Panc1 (cell line): ENCODE measurements around the gene CAMK2B. TPM values are rescaled to one million over a fixed set of nuclear protein-coding genes. Genes with fewer than 3 reads are reported as not detected.

Experiments
- ATAC-seq: fragments of 200-7000 bp; cut with Tn5 transposase; 2 replicates; pipeline ENCODE4 v1.9.1; 2020; ENCODE audit warnings: mild to moderate bottlenecking, moderate library complexity
- BruUV-seq: library from RNA; stranded (reverse); fragments of 400-500 nt; replicated peaks from 2 replicates; lab custom pipeline; 2021; lab: Mats Ljungman, UMichigan
- CTCF ChIA-PET: fragments of 300-600 bp; sonication (Branson Sonifier 250); formaldehyde crosslinking; loops from one replicate; lab custom pipeline; 2022; ENCODE audit warnings: antibody characterized with exemption; lab: Charles Lee
- POLR2A ChIA-PET: fragments of 300-600 bp; sonication (Branson Sonifier 250); formaldehyde crosslinking; loops from one replicate; lab custom pipeline; 2022; ENCODE audit warnings: antibody characterized with exemption; lab: Charles Lee
- DNase-seq: peaks from one replicate; pipeline ENCODE4 v3.0.0-alpha.2; 2010; ENCODE audit warnings: low read depth, low spot score
- H3K27ac ChIP-seq: 2 replicates; pipeline ENCODE4 v1.5.1; 2011; ENCODE audit warnings: mild to moderate bottlenecking, low read length, inconsistent platforms
- H3K27me3 ChIP-seq: fragments of 200-500 bp; sonication (Bioruptor generic); 2 replicates; pipeline ENCODE4 v1.6.0; 2014; ENCODE audit warnings: low read length, inconsistent platforms; ENCODE audit not compliant: control insufficient read depth, insufficient read depth
- H3K36me3 ChIP-seq: fragments of 200-500 bp; sonication (Bioruptor generic); 2 replicates; pipeline ENCODE4 v1.5.1; 2014; ENCODE audit warnings: inconsistent platforms, mild to moderate bottlenecking, low read length, moderate library complexity; ENCODE audit not compliant: control insufficient read depth, insufficient read depth
- H3K4me1 ChIP-seq: 2 replicates; pipeline ENCODE4 v1.5.1; 2011; ENCODE audit warnings: inconsistent platforms, mild to moderate bottlenecking, low read length, moderate library complexity; ENCODE audit not compliant: control insufficient read depth, insufficient read depth
- H3K4me3 ChIP-seq, 2 experiments: 2 replicates each; pipeline ENCODE4 v1.5.1; 2011 to 2012; ENCODE audit warnings: low read depth in 2 of 2, low read length in 2 of 2, mild to moderate bottlenecking in 2 of 2, inconsistent platforms in 1 of 2, moderate library complexity in 1 of 2
- H3K9me3 ChIP-seq: fragments of 200-500 bp; sonication (Bioruptor generic); 2 replicates; pipeline ENCODE4 v1.5.1; 2014; ENCODE audit warnings: low read depth, mild to moderate bottlenecking, inconsistent platforms, low read length, moderate library complexity; ENCODE audit not compliant: control insufficient read depth, insufficient read depth
- POLR2AphosphoS5 ChIP-seq: IDR thresholded peaks from 2 replicates; pipeline ENCODE4 v1.6.1; 2012; ENCODE audit warnings: mild to moderate bottlenecking, low read depth, low read length, moderate library complexity
- SIN3A ChIP-seq: IDR thresholded peaks from 2 replicates; pipeline ENCODE4 v1.6.1; 2012; ENCODE audit warnings: low read depth, mild to moderate bottlenecking, low read length, moderate library complexity, borderline replicate concordance; ENCODE audit not compliant: insufficient read depth
- TCF7L2 ChIP-seq: IDR thresholded peaks from 2 replicates; pipeline ENCODE4 v1.6.1; 2011; ENCODE audit warnings: mild to moderate bottlenecking, low read depth, low read length, inconsistent platforms
- in situ Hi-C: cut with HindIII; loops from 2 replicates; pipeline ENCODE4 v1.10.0; 2016; ENCODE audit warnings: low sequenced_read_pairs, low pct_unique_long_range_greater_than_20kb
- intact Hi-C: fragments of 100-400 bp; cut with micrococcal nuclease; formaldehyde crosslinking; loops from one replicate; pipeline ENCODE4 v1.10.0; 2022; ENCODE audit not compliant: unreplicated experiment
- total RNA-seq: library from RNA; stranded (reverse); gene quantifications from one replicate; pipeline ENCODE4 v1.2.1, GENCODE V29; 2021; ENCODE audit not compliant: unreplicated experiment
- TF ChIP-seq, protein P1 (sequence below), 2 experiments: IDR thresholded peaks; 2 replicates each; pipeline ENCODE4 v1.6.1; 2011 to 2012; ENCODE audit warnings: low read depth in 2 of 2, control low read depth in 1 of 2, low read length in 1 of 2, mild to moderate bottlenecking in 1 of 2, moderate library complexity in 1 of 2; ENCODE audit not compliant: insufficient read depth in 1 of 2
- TF ChIP-seq, protein P2 (sequence below): fragments of 450-650 bp; IDR thresholded peaks from 2 replicates; pipeline ENCODE4 v1.5.1; 2017; ENCODE audit warnings: mild to moderate bottlenecking

Gene CAMK2B
- total RNA-seq, 1 experiment from 2014 or later, result 0.26 TPM

DNA sequence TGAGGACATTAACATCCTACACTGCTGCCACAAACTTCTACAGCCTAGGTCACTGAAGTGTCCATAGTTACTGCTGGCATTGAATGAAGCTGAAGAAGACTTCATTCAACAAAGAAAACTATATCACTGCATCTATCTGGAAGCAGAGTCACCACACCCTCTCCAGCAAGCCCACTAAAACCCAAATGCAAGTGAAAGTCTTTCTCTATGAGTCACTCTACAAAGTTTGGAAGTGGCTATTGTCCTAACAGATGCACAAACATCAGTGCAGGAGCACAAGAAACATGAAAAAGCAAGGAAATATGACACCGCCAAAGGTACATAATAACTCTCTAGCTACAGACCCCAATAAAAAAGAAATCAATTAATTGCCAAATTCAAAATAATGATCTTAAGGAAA lies 43.5 kb upstream of the CAMK2B start:
- no peak for ATAC-seq
- intact Hi-C loops, result no loop called here
- POLR2A ChIA-PET, result no interaction called here

DNA sequence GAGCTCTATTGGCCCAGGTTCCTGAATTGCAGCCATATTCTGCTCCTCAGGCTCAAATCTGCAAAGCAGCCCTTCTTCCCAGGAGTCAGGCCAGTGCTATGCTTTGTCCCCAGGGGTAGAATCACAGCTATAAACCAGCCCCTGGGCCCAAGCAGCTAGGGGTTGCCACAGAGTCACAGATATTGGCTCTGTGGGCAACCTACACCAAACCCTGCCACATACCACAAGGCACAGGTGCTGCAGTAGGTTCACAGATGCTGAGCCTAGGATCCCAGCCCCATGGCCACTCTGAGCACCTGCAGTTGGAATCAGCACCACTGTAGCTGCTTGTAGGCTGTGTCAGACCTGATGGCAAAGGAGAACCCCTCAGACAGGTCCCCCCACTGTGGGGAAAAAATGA lies 43.1 kb upstream of the CAMK2B start:
- no TSS peak for BruUV-seq
- 0 out of 2 replicates have a peak, but pooled peaks have one; percentile 30 for ATAC-seq
- POLR2A ChIA-PET, result no interaction called here
- H3K4me3 ChIP-seq, result no peak overlapping the region
- H3K36me3 ChIP-seq, result no peaks in the 10 kb centered on the region
- no peaks in the 10 kb centered on the region for H3K4me1 ChIP-seq
- in situ Hi-C loops (no loop called here), intact Hi-C loops (no loop called here)
- CTCF ChIA-PET, result no interaction called here
- TF ChIP-seq POLR2AphosphoS5 (no peak), TCF7L2 (no peak), SIN3A (no peak)
- TF ChIP-seq, protein P1, sequence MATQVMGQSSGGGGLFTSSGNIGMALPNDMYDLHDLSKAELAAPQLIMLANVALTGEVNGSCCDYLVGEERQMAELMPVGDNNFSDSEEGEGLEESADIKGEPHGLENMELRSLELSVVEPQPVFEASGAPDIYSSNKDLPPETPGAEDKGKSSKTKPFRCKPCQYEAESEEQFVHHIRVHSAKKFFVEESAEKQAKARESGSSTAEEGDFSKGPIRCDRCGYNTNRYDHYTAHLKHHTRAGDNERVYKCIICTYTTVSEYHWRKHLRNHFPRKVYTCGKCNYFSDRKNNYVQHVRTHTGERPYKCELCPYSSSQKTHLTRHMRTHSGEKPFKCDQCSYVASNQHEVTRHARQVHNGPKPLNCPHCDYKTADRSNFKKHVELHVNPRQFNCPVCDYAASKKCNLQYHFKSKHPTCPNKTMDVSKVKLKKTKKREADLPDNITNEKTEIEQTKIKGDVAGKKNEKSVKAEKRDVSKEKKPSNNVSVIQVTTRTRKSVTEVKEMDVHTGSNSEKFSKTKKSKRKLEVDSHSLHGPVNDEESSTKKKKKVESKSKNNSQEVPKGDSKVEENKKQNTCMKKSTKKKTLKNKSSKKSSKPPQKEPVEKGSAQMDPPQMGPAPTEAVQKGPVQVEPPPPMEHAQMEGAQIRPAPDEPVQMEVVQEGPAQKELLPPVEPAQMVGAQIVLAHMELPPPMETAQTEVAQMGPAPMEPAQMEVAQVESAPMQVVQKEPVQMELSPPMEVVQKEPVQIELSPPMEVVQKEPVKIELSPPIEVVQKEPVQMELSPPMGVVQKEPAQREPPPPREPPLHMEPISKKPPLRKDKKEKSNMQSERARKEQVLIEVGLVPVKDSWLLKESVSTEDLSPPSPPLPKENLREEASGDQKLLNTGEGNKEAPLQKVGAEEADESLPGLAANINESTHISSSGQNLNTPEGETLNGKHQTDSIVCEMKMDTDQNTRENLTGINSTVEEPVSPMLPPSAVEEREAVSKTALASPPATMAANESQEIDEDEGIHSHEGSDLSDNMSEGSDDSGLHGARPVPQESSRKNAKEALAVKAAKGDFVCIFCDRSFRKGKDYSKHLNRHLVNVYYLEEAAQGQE (IDR thresholded peaks at IDR 0.05; ENCODE audit: insufficient read depth in 1 of 2, low read depth in 2 of 2, low read length in 1 of 2), result no peak
- TF ChIP-seq, protein P2, sequence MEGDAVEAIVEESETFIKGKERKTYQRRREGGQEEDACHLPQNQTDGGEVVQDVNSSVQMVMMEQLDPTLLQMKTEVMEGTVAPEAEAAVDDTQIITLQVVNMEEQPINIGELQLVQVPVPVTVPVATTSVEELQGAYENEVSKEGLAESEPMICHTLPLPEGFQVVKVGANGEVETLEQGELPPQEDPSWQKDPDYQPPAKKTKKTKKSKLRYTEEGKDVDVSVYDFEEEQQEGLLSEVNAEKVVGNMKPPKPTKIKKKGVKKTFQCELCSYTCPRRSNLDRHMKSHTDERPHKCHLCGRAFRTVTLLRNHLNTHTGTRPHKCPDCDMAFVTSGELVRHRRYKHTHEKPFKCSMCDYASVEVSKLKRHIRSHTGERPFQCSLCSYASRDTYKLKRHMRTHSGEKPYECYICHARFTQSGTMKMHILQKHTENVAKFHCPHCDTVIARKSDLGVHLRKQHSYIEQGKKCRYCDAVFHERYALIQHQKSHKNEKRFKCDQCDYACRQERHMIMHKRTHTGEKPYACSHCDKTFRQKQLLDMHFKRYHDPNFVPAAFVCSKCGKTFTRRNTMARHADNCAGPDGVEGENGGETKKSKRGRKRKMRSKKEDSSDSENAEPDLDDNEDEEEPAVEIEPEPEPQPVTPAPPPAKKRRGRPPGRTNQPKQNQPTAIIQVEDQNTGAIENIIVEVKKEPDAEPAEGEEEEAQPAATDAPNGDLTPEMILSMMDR, result no peak
- peaks cover 4% of the 10 kb centered on the region; the same call in 1 of the 2 replicates for H3K27me3 ChIP-seq
- DNase-seq, result no peak
- no peak overlapping the region for H3K27ac ChIP-seq
- H3K9me3 ChIP-seq, result no peaks in the 10 kb centered on the region

More for the DNA sequence above, 43.5 kb upstream of the CAMK2B start:
- TF ChIP-seq TCF7L2, result no peak
- TF ChIP-seq, protein P2, result no peak
- no peak for TF ChIP-seq POLR2AphosphoS5
- no peak for TF ChIP-seq SIN3A
- H3K4me1 ChIP-seq, result no peaks in the 10 kb centered on the region
- no peak overlapping the region for H3K4me3 ChIP-seq
- DNase-seq, result no peak
- H3K9me3 ChIP-seq, result no peaks in the 10 kb centered on the region
- CTCF ChIA-PET, result no interaction called here
- H3K27me3 ChIP-seq, result peaks cover 4% of the 10 kb centered on the region; the same call in 1 of the 2 replicates
- BruUV-seq, result no TSS peak
- in situ Hi-C loops, result no loop called here
- no peak overlapping the region for H3K27ac ChIP-seq
- no peaks in the 10 kb centered on the region for H3K36me3 ChIP-seq
